ENCODE results near the gene MACC1. TPM values are rescaled to one million over a fixed set of nuclear protein-coding genes. Genes with fewer than 3 reads are reported as not detected.
"Not testable (repeated sequence)": the region's sequence is repeated elsewhere in the genome, so short reads cannot be mapped to it uniquely, and the experiment has no call there.

The MACC1 gene
- total RNA-seq, 1 donor from 2014 or later: 24.7 TPM

- ATAC-seq (no peak), DNase-seq (no peak)
- H3K9me3 ChIP-seq: no peaks in the 10 kb centered on the region
- H3K27ac ChIP-seq: no peak overlapping the region
- H3K4me1 ChIP-seq: no peaks in the 10 kb centered on the region
- no peak overlapping the region for H3K4me3 ChIP-seq
- H3K27me3 ChIP-seq (ENCODE audit: low read depth): no peaks in the 10 kb centered on the region
- TF ChIP-seq CTCF (IDR thresholded peaks at IDR 0.05): no peak
- no peaks in the 10 kb centered on the region for H3K36me3 ChIP-seq
- intact Hi-C loops (cut with DNase I): no loop called here
Observed at GRCh38 chr7:20136647-20137046, 80.5 kb downstream of the MACC1 start.

- ATAC-seq (no peak), DNase-seq (no peak)
- no peak for TF ChIP-seq CTCF (IDR thresholded peaks at IDR 0.05)
- Histone ChIP-seq H3K27me3 (ENCODE audit: low read depth) (no peaks in the 10 kb centered on the region), H3K36me3 (no peaks in the 10 kb centered on the region), H3K4me3 (no peak overlapping the region), H3K9me3 (no peaks in the 10 kb centered on the region), H3K4me1 (no peaks in the 10 kb centered on the region), H3K27ac (no peak overlapping the region)
- intact Hi-C loops (cut with DNase I): no loop called here
Observed at GRCh38 chr7:20133803-20134202, 83.4 kb downstream of the MACC1 start.

GRCh38 chr7:20132585-20132984, 84.6 kb downstream of the MACC1 start:
- intact Hi-C loops (cut with DNase I): no loop called here
- ATAC-seq (no peak), DNase-seq (no peak)
- H3K27me3 ChIP-seq (ENCODE audit: low read depth): no peaks in the 10 kb centered on the region
- no peak overlapping the region for H3K27ac ChIP-seq
- H3K9me3 ChIP-seq: no peaks in the 10 kb centered on the region
- H3K36me3 ChIP-seq: no peaks in the 10 kb centered on the region
- no peaks in the 10 kb centered on the region for H3K4me1 ChIP-seq
- H3K4me3 ChIP-seq: no peak overlapping the region
- TF ChIP-seq CTCF (IDR thresholded peaks at IDR 0.05): no peak

- Histone ChIP-seq H3K4me3 (no peak overlapping the region), H3K4me1 (no peaks in the 10 kb centered on the region), H3K36me3 (no peaks in the 10 kb centered on the region), H3K27me3 (ENCODE audit: low read depth) (no peaks in the 10 kb centered on the region), H3K27ac (no peak overlapping the region), H3K9me3 (no peaks in the 10 kb centered on the region)
- DNase-seq (no peak), ATAC-seq (no peak)
- intact Hi-C loops (cut with DNase I): no loop called here
- TF ChIP-seq CTCF (IDR thresholded peaks at IDR 0.05): no peak
Observed at GRCh38 chr7:20131776-20132175, 85.4 kb downstream of the MACC1 start.

GRCh38 chr7:20129920-20130319, 87.3 kb downstream of the MACC1 start:
- Histone ChIP-seq H3K27me3 (ENCODE audit: low read depth) (no peaks in the 10 kb centered on the region), H3K4me3 (no peak overlapping the region), H3K4me1 (no peaks in the 10 kb centered on the region), H3K36me3 (no peaks in the 10 kb centered on the region), H3K9me3 (no peaks in the 10 kb centered on the region), H3K27ac (no peak overlapping the region)
- DNase-seq (no peak), ATAC-seq (no peak)
- no peak for TF ChIP-seq CTCF (IDR thresholded peaks at IDR 0.05)
- intact Hi-C loops (cut with DNase I): no loop called here

- Histone ChIP-seq H3K27me3 (ENCODE audit: low read depth) (no peaks in the 10 kb centered on the region), H3K4me3 (no peak overlapping the region), H3K4me1 (no peaks in the 10 kb centered on the region), H3K27ac (no peak overlapping the region), H3K9me3 (no peaks in the 10 kb centered on the region), H3K36me3 (no peaks in the 10 kb centered on the region)
- no peak for TF ChIP-seq CTCF (IDR thresholded peaks at IDR 0.05)
- DNase-seq (no peak), ATAC-seq (no peak)
- intact Hi-C loops (cut with DNase I): no loop called here
Observed at GRCh38 chr7:20128001-20128400, 89.2 kb downstream of the MACC1 start.

GRCh38 chr7:20126060-20126459, 91.1 kb downstream of the MACC1 start:
- H3K27ac ChIP-seq; ATAC-seq; H3K9me3 ChIP-seq; H3K4me3 ChIP-seq; H3K36me3 ChIP-seq; H3K27me3 ChIP-seq (ENCODE audit: low read depth); intact Hi-C loops (cut with DNase I); H3K4me1 ChIP-seq; DNase-seq: not testable (repeated sequence)

GRCh38 chr7:20124087-20124486, 93.1 kb downstream of the MACC1 start:
- intact Hi-C loops (cut with DNase I); H3K9me3 ChIP-seq; H3K27me3 ChIP-seq (ENCODE audit: low read depth); H3K27ac ChIP-seq; DNase-seq; H3K36me3 ChIP-seq; ATAC-seq; H3K4me1 ChIP-seq; H3K4me3 ChIP-seq: not testable (repeated sequence)

Data from lower lobe of right lung (tissue), 2 donors.